ENCODE results near the gene NR2C1. TPM values are rescaled to one million over a fixed set of nuclear protein-coding genes. Genes with fewer than 3 reads are reported as not detected.

The NR2C1 gene
- polyA plus RNA-seq, 3 donors = 2.2 to 24.7 (median 6.0) TPM

DNA sequence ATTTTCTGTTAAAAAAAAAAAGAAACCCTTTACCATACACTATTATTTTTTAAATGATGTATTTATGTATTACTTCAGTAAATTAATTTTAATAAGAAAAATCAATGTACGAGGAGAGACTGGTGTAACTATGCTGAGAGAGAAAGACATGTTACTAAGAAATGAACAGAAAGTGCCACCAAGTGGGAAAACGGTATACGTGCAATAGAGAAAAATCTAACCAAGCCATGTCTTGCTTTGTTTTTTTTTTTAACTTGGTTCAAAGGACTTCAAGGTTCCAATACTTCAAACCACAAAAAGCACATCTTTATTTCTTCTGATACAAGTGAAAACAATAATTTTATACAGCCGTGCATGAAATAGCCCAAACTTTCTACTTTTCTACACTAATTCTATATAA, 92.8 kb downstream of the NR2C1 start:
- Mint-ChIP-seq H3K9me3 (no peaks in the 10 kb centered on the region), H3K27me3 (ENCODE audit: low read depth in 3 of 3) (no peaks in the 10 kb centered on the region), H3K36me3 (peaks cover 35 to 46% of the 10 kb centered on the region in 2 donors), H3K4me3 (no peak overlapping the region), H3K4me1 (peaks cover 2% of the 10 kb centered on the region), H3K27ac (no peak overlapping the region)
- Histone ChIP-seq H3K4me1 (ENCODE audit: control insufficient read depth in 1 of 2, insufficient read depth in 2 of 2, low read length in 2 of 2) (no peaks in the 10 kb centered on the region), H4K20me1 (ENCODE audit: insufficient read depth, low read length) (peaks cover 14% of the 10 kb centered on the region), H2AFZ (ENCODE audit: insufficient read depth, low read depth, low read length, poor library complexity, severe bottlenecking) (no peak overlapping the region), H3K27ac (ENCODE audit: low read depth in 1 of 2, low read length in 2 of 2) (no peak overlapping the region), H3K36me3 (replicated peaks in 1 of 2; ENCODE audit: control insufficient read depth in 1 of 2, insufficient read depth in 2 of 2, low read length in 2 of 2) (peaks cover 13 to 53% of the 10 kb centered on the region in 2 donors), H3K4me2 (replicated peaks; ENCODE audit: extremely low read depth, low read length, poor library complexity, severe bottlenecking) (no peak overlapping the region), H3K9ac (ENCODE audit: insufficient read depth, low read length, poor library complexity, severe bottlenecking) (no peak overlapping the region), H3K9me3 (replicated peaks in 1 of 2; ENCODE audit: control insufficient read depth in 1 of 2, insufficient read depth in 1 of 2, low read length in 2 of 2) (no peaks in the 10 kb centered on the region), H3K79me2 (ENCODE audit: insufficient read depth, low read length) (peaks cover 10% of the 10 kb centered on the region), H3K27me3 (ENCODE audit: control insufficient read depth in 2 of 2, insufficient read depth in 2 of 2, low read length in 2 of 2) (no peaks in the 10 kb centered on the region), H3K4me3 (replicated peaks in 1 of 3; ENCODE audit: low read depth in 2 of 3, low read length in 3 of 3) (no peak overlapping the region)
- no CpG with 5 or more reads among the region's 4 CpGs for WGBS (ENCODE audit: insufficient coverage)
- DNase-seq = no peak
- intact Hi-C loops (cut with micrococcal nuclease) = no loop called here
- TF ChIP-seq, protein P1, sequence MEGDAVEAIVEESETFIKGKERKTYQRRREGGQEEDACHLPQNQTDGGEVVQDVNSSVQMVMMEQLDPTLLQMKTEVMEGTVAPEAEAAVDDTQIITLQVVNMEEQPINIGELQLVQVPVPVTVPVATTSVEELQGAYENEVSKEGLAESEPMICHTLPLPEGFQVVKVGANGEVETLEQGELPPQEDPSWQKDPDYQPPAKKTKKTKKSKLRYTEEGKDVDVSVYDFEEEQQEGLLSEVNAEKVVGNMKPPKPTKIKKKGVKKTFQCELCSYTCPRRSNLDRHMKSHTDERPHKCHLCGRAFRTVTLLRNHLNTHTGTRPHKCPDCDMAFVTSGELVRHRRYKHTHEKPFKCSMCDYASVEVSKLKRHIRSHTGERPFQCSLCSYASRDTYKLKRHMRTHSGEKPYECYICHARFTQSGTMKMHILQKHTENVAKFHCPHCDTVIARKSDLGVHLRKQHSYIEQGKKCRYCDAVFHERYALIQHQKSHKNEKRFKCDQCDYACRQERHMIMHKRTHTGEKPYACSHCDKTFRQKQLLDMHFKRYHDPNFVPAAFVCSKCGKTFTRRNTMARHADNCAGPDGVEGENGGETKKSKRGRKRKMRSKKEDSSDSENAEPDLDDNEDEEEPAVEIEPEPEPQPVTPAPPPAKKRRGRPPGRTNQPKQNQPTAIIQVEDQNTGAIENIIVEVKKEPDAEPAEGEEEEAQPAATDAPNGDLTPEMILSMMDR (IDR thresholded peaks at IDR 0.05) = no peak

DNA sequence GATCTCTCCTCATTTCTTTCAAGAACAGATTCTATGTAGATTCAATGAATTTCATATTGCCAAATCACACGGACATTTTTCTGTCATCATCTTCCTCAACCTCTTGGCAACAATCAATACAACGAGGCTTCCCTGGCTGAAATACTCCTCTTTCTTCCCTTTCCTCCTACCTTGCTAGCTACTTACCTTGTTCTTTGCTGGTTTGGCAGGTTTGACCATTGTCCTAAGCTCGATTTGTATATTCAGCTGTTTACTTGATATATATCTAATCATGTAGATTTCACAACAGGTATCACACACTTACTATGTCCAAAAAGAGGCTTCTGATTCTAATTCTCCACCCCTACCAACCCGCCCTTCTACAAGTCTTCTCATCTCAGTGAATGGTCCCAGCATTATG, 93.5 kb downstream of the NR2C1 start:
- Histone ChIP-seq H3K79me2 (ENCODE audit: insufficient read depth, low read length) (peaks cover 10% of the 10 kb centered on the region), H3K4me3 (replicated peaks in 1 of 3; ENCODE audit: low read depth in 2 of 3, low read length in 3 of 3) (no peak overlapping the region), H3K9me3 (replicated peaks in 1 of 2; ENCODE audit: control insufficient read depth in 1 of 2, insufficient read depth in 1 of 2, low read length in 2 of 2) (no peaks in the 10 kb centered on the region), H3K4me1 (ENCODE audit: control insufficient read depth in 1 of 2, insufficient read depth in 2 of 2, low read length in 2 of 2) (no peaks in the 10 kb centered on the region), H3K4me2 (replicated peaks; ENCODE audit: extremely low read depth, low read length, poor library complexity, severe bottlenecking) (no peak overlapping the region), H4K20me1 (ENCODE audit: insufficient read depth, low read length) (peaks cover 15% of the 10 kb centered on the region), H3K27me3 (ENCODE audit: control insufficient read depth in 2 of 2, insufficient read depth in 2 of 2, low read length in 2 of 2) (no peaks in the 10 kb centered on the region), H2AFZ (ENCODE audit: insufficient read depth, low read depth, low read length, poor library complexity, severe bottlenecking) (no peak overlapping the region), H3K9ac (ENCODE audit: insufficient read depth, low read length, poor library complexity, severe bottlenecking) (no peak overlapping the region), H3K27ac (ENCODE audit: low read depth in 1 of 2, low read length in 2 of 2) (no peak overlapping the region), H3K36me3 (replicated peaks in 1 of 2; ENCODE audit: control insufficient read depth in 1 of 2, insufficient read depth in 2 of 2, low read length in 2 of 2) (peaks cover 16 to 55% of the 10 kb centered on the region in 2 donors)
- Mint-ChIP-seq H3K27ac (no peak overlapping the region), H3K9me3 (no peaks in the 10 kb centered on the region), H3K27me3 (ENCODE audit: low read depth in 3 of 3) (no peaks in the 10 kb centered on the region), H3K4me1 (peaks cover 2% of the 10 kb centered on the region), H3K36me3 (peaks cover 34 to 41% of the 10 kb centered on the region in 2 donors), H3K4me3 (no peak overlapping the region)
- intact Hi-C loops (cut with micrococcal nuclease) = no loop called here
- 90% methylated on average over 3 of the region's 4 CpGs for WGBS (ENCODE audit: insufficient coverage)
- TF ChIP-seq, protein P1 (IDR thresholded peaks at IDR 0.05) = no peak
- no peak for DNase-seq

All from CD14-positive monocyte (primary cell).